SK-N-SH treated with all-trans-retinoic acid at 6 μM for 48 hours (cell line): ENCODE results near the gene CCDC34.

Experiments
- CREB5 ChIP-seq: fragments of 250-450 bp; sonication (Bioruptor Pico); IDR thresholded peaks from 2 replicates; pipeline ENCODE4 v1.5.1; 2020; ENCODE audit warnings: low read depth, mild to moderate bottlenecking, moderate library complexity
- OSR1 ChIP-seq: fragments of 250-450 bp; sonication (Bioruptor Pico); IDR thresholded peaks from 2 replicates; pipeline ENCODE4 v1.8.0; 2022; ENCODE audit warnings: moderate library complexity, mild to moderate bottlenecking, inconsistent platforms
- ZFP3 ChIP-seq: fragments of 250-450 bp; sonication (Bioruptor Pico); IDR thresholded peaks from 2 replicates; pipeline ENCODE4 v1.5.0; 2020; ENCODE audit warnings: mild to moderate bottlenecking, moderate library complexity
- ZFP30 ChIP-seq: fragments of 450-650 bp; formaldehyde crosslinking; IDR thresholded peaks from 2 replicates; pipeline ENCODE4 v1.5.0; 2022; ENCODE audit warnings: mild to moderate bottlenecking, moderate library complexity

- TF ChIP-seq ZFP30 (CRISPR knock-in tag) (no peak), ZFP3 (CRISPR knock-in tag) (no peak), CREB5 (CRISPR knock-in tag) (no peak), OSR1 (no peak)
Measured at GRCh38 chr11:27373856-27374602, 11.0 kb upstream of the CCDC34 start.
